PC-9 (cell line): ENCODE measurements around the gene CPTP.

Experiments
- CTCF ChIP-seq: fragments of 200-600 bp; sonication (generic); conservative IDR thresholded peaks from 2 replicates; pipeline ENCODE4 v1.6.1; 2017; ENCODE audit warnings: mixed run types, antibody characterized with exemption, mild to moderate bottlenecking, moderate library complexity
- EZH2 ChIP-seq: fragments of 200-600 bp; sonication (generic); IDR thresholded peaks from 2 replicates; pipeline ENCODE4 v1.8.0; 2017; ENCODE audit warnings: antibody characterized with exemption, low read depth

DNA sequence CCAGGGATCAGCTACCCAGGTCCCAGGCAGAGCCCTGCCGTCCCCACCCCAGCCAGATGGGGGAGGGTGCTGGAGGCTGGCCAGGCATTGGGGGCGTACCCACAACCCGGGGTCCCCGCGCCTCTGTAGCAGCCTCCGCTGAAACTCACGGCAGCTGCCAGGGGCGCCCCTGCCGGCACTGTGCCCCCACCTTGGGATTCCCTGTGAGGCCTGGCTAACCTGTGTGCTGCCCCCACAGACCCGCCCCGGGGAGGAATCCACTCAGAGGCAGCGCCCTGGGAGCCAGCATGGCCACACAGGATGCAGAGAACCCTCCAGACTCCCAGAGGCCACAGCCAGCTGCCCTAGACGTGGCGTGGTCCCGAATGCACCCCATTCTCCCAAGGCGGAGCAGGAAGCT lies 20.8 kb downstream of the CPTP start:
- TF ChIP-seq CTCF (no peak), EZH2 (no peak)
